Superior temporal gyrus (tissue), 1 donor: ENCODE results near the gene TICAM2.

ENCODE experiments used
- DNase-seq: peaks from one replicate; pipeline ENCODE4 v3.0.0-alpha.2; 2016; ENCODE audit errors: extremely low spot score

TICAM2 gene

DNA sequence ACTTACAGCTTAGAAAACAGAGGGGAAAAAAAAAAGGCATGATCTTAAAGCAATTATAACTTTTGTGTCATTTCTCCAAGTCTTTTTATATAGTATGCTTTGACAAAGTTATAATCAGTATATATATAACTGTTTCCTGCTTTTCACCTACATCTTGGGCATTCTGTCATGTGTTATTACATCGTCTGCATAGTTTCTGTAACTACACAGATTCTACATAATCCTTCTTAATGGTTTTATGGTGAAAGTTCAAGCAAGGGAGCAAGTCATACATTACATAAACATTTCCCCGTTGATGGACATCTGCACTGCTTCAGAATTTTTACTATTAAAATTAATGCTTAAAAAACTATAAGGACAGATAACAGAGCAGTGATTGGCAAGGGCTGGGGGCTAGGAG, 69.8 kb downstream of the TICAM2 start:
- DNase-seq: no peak

DNA sequence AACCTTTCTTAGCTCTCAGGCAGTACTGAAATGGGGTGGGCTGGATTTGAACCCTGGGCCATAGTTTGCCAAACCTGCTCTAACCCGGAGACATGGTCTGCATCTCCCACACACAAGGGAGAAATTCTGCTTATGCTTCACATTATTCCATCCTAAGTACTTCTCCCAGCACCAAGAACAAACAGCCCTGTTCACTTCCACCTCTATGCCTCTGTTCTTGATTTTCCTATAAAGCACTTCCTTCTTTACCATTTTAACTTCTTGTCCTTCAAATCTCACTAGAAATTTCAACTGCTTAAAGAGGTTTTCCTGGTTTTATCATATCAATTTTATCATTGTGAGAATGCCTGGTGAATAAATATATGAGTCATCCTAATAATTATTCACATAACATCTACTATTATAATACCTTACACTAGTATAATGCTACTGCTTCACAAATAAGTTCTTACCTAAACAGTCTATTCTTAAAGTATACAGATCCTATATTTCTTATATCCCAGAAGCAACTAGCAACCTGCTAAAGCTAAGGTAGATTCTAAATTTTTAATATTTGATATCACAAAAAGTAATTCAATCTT, 70.4 kb downstream of the TICAM2 start:
- no peak for DNase-seq

- no peak for DNase-seq
Measured at GRCh38 chr5:115531380-115531779, 70.9 kb downstream of the TICAM2 start.

GRCh38 chr5:115530426-115530825, 71.9 kb downstream of the TICAM2 start:
- no peak for DNase-seq
